GM18520 (cell line): ENCODE data around the gene GSK3B.

ENCODE experiments used
- ATAC-seq: cut with Tn5 transposase; IDR thresholded peaks from one replicate; pipeline ENCODE4 v1.9.1; 2021; ENCODE audit not compliant: unreplicated experiment

Gene GSK3B

GRCh38 chr3:119826711-119827608 is 267.3 kb downstream of the GSK3B start:
- no peak for ATAC-seq

- no peak for ATAC-seq
These were observed 268.4 kb downstream of the GSK3B start for GRCh38 chr3:119825820-119826219.

GRCh38 chr3:119819806-119820205 is 274.4 kb downstream of the GSK3B start:
- ATAC-seq, result no peak

DNA sequence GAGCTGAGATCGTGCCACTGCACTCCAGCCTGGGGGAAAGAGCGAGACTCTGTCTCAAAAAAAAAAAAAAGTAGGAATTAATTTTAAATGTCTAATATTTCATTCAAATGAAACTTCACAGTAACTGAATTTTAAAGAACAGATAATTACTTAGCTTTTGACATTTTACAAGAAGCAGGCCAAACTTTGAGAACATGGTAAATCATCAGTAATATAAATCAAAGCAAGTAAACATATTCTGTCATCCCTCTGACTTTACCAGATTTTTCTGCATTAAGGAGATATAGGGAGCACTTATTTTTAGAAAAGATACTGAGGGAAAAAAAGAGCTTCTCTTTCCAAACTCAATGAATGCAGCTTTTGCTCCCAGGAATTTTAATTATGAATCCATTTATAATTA is 275.3 kb downstream of the GSK3B start:
- no peak for ATAC-seq

GRCh38 chr3:119817583-119818363 is 276.5 kb downstream of the GSK3B start:
- no peak for ATAC-seq

DNA sequence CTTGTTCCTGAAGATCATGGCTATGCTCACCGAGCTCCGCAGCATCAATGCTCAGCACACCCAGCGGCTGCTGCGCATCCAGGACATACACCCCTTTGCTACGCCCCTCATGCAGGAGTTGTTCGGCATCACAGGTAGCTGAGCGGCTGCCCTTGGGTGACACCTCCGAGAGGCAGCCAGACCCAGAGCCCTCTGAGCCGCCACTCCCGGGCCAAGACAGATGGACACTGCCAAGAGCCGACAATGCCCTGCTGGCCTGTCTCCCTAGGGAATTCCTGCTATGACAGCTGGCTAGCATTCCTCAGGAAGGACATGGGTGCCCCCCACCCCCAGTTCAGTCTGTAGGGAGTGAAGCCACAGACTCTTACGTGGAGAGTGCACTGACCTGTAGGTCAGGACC is 277.2 kb downstream of the GSK3B start:
- no peak for ATAC-seq

DNA sequence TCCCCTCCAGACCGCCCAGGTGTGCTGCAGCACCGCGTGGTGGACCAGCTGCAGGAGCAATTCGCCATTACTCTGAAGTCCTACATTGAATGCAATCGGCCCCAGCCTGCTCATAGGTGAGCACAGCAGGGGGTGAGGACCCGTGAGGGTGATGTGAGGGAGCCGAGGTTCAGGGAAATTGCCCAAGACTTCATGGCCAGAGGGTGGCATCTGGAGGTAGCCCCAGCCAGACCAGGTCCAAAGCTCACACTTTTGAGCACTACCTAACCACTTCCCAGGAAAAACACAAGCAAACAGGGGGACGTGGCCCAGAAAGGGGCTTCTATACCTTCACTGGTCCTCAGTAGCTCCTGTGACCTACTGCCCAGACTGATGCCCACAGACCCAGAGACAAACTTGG is 278.5 kb downstream of the GSK3B start:
- no peak for ATAC-seq

DNA sequence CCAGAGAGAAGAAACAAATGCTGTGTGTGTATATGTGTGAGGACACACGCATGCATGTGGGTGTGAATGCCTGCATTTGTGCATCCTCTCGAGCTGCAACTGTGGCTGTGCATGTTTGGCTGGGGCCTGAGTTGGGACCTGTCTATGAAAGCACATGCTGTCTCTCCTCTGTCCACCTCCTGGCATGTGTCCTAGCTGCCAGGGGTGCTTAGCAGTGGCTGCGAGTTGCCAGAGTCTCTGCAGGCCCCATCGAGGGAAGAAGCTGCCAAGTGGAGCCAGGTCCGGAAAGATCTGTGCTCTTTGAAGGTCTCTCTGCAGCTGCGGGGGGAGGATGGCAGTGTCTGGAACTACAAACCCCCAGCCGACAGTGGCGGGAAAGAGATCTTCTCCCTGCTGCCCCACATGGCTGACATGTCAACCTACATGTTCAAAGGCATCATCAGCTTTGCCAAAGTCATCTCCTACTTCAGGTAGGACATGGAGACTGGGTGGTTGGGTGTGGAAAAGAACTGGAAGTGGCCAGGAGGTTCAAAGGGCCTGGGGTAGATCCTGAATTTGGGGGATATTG is 281.7 kb downstream of the GSK3B start:
- no peak for ATAC-seq

GRCh38 chr3:119810018-119810435 is 284.2 kb downstream of the GSK3B start:
- peak; percentile 79 for ATAC-seq

DNA sequence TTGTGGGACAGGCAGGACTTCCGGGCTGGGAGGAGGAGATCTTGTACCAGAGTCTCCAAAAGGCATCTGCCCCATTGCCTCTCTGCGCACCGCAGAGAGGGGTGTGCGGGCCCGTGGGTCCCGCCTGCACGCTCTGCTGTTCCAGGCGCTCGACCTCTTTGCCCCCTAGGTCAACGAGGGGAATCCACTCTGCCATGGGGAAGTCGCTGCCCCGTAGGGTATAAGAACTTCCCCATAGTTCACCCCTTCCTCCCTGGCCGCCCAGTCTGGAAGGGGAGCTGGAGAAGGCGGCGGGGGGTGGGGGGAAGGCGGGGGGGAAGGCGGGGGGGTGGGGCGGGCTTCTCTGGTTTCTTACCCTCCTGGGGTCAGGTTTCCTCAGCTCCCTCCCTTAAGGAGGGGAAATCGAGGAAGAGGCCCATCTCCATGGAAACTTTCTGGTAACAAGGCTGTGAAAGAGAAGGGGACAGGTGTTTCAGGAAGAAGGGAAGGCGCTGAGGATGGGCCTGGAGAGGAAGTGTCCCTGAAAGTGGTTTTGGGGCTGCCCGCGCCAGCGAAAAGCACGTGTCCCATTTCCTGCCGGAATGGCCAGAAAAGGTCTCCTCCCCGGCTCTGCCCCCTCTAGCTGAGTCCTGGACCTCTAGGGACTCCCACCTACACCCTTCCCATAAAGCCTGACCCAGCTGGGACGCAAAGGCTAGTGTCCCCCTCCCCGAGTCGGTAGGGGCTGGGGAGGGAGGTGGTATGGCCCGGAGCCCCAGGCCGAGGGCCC is 284.8 kb downstream of the GSK3B start:
- peak; percentile 18 for ATAC-seq

DNA sequence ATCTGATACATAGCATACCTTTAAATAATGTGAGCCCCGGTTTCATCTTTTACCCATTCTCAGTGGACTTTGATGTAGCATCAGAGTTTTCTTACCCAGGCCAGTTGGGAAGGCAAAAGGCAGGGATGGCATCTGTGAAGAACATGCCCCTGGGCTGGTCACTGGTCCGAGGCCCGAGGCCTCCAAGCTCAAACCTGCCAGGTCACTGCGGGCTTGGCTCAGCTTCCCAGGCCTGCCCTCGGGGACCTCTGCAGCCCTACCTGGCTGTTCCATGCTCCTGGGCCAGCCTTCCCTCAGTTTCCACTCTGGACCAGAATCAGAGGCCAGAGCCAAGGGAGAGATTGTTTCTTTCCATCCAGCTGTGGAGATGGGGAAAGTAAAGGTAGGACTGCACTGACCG is 285.4 kb downstream of the GSK3B start:
- ATAC-seq, result no peak

DNA sequence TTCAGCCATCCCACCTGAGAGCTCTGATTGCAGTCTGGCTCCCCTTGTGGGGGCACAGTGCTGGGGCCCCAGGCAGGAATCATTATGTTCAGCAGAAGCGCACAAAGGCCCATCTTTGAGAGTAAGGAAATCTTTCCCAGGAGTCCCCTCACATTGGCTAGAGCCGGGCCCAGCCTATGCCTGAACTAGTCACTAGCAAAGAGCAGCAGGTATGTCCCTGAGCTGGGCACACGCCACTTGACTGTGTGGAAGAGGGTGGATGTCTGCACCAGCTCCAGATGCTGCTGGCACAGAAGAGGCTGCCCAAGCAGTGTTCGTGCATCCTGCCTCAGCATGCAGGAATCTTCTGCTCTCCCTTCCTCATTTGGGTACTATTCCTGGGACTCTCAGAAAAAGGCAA is 286.0 kb downstream of the GSK3B start:
- ATAC-seq, result no peak

GRCh38 chr3:119800844-119801243 is 293.4 kb downstream of the GSK3B start:
- no peak for ATAC-seq

DNA sequence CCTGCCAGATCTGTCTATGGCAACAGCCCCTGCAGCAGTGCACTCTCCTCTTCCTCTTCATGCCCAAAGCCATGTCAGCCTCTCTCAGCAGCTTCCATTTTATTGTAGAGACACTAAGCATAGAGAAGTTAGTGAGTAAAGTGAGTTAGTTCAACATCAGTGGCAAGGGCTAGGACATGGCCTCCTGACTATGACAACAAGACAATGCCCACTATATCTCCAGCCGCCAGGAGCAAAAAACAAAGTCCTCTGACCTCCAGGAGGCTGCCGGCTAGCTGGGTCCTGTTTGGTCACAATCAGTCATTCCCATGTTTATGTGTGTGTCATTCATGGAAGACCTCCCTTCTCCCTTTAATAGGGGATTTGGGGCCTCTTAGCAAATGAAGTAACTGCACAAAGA is 297.5 kb downstream of the GSK3B start:
- no peak for ATAC-seq

DNA sequence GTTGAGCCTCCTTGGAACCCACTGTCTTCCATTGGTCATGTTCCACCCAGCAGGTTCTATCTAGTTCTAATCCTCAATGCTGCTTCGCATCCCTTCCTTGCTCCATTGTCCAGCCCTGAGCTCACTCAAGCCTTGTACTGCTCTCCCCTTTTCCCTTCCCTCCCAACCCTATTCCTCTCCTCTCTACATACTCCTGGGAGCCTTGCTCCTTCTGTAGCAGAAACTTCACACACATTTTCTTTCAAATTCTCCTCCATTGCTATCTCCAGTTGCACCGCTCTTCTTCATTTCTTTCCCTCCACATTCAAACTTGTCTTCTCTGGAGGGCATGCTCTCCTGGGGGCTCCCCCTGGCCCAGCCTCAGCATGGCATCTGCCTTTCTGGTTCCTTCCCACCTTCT is 297.9 kb downstream of the GSK3B start:
- ATAC-seq, result no peak

DNA sequence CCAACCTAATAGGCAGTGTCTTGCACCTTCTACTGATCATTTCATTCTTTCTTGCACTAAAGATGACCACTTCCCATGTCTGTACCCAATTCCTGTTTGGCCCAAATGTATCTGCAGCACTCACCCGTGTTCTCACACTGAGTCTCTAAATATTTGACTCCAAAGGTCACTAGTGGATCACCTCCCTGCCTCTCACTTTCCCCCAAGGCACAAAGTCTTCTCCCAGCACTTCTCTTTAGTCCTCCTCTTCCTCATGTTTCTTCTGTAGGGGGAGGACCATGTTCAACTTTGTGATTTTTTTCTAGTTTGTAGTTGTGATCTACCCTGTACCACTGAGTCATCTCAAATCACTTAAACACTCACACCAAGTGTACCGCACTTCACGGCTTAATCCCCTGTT is 298.4 kb downstream of the GSK3B start:
- no peak for ATAC-seq

DNA sequence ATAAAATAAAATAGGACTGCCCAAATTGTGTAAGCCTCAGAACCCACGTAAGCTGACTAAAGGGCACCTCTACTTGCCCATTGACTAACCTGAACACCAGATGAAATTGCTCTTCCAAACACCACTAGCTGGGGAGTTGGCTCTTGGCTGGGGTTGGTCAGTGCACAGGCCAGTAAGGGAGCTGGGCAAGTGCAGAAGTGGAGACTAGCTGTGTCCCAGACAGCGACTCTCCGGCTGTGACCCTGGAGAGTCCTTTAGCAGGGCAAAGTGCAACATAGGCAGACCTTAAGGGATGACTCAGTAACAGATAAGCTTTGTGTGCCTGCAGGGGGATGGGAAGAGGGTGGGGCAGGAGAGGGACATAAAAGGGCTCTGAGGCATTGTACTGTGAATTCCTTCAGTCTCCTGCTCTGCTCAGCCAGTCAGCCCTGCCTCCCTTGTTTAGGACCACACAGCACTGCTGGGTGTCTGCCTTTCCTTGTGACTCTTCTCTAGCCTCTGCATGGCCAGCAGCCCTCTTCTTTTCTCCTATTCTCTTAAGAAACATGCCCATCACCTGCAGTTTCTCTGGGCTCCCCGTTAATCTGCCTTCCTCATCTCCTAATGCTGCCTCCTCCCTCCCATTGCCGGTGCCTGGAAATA is 299.2 kb downstream of the GSK3B start:
- ATAC-seq, result no peak

GRCh38 chr3:119794401-119794800 is 299.8 kb downstream of the GSK3B start:
- ATAC-seq, result no peak

- no peak for ATAC-seq
These were observed 302.0 kb downstream of the GSK3B start for GRCh38 chr3:119792270-119792669.

DNA sequence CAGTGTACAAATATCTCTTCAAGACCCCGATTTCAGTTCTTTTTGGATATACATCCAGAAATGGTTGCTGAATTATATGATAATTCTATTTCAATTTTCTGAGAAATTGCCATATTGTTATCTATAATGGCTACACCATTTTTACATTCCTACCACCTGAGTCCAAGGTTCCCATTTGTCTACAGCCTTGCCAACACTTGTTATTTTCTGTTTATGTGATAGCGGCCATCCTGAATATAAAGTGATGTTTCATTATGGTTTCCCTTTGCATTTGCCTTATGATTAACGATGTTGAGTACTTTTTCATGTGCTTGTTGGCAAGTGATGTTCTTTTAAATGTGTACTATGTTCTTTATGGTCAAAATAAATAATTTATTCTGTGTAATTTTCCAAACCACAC is 303.9 kb downstream of the GSK3B start:
- ATAC-seq, result no peak

- ATAC-seq, result no peak
These were observed 307.8 kb downstream of the GSK3B start for GRCh38 chr3:119786409-119786808.
